ENCODE measurements around the gene RNH1. TPM values are rescaled to one million over a fixed set of nuclear protein-coding genes. Genes with fewer than 3 reads are reported as not detected.

The RNH1 gene
- total RNA-seq, 1 experiment from 2014 or later: 59.0 TPM

- peak; percentile 62; the same call in 1 of the 2 replicates for TF ChIP-seq ZNF423 (CRISPR knock-in tag; IDR thresholded peaks at IDR 0.05)
- TF ChIP-seq ESRRA (CRISPR knock-in tag; IDR thresholded peaks at IDR 0.05; ENCODE audit: borderline replicate concordance): no peak
- TF ChIP-seq ZMAT4 (CRISPR knock-in tag; IDR thresholded peaks at IDR 0.05): no peak
- TF ChIP-seq ZNF671 (CRISPR knock-in tag; IDR thresholded peaks at IDR 0.05): no peak
- no peak for TF ChIP-seq ATF3 (CRISPR knock-in tag; conservative IDR thresholded peaks at IDR 0.05)
- TF ChIP-seq NR3C1 (CRISPR knock-in tag; conservative IDR thresholded peaks at IDR 0.05; ENCODE audit: low read depth): no peak
- TF ChIP-seq ZNF219 (CRISPR knock-in tag; IDR thresholded peaks at IDR 0.05; ENCODE audit: borderline replicate concordance): no peak
- peak; percentile 87 for TF ChIP-seq USF2 (CRISPR knock-in tag; IDR thresholded peaks at IDR 0.05)
- TF ChIP-seq NFYB (CRISPR knock-in tag; conservative IDR thresholded peaks at IDR 0.05; ENCODE audit: low read depth): no peak
- no peak for TF ChIP-seq CBFB (CRISPR knock-in tag; IDR thresholded peaks at IDR 0.05; ENCODE audit: low read depth)
- no peak for TF ChIP-seq PREB (CRISPR knock-in tag; IDR thresholded peaks at IDR 0.05; ENCODE audit: borderline replicate concordance)
- 0 out of 2 replicates have a peak, but pooled peaks have one; percentile 36 for TF ChIP-seq E2F1 (CRISPR knock-in tag; IDR thresholded peaks at IDR 0.05)
- TF ChIP-seq FOXP4 (CRISPR knock-in tag; IDR thresholded peaks at IDR 0.05): peak; percentile 43; the same call in 1 of the 2 replicates
- no peak for TF ChIP-seq ZNF416 (CRISPR knock-in tag; IDR thresholded peaks at IDR 0.05)
- no peak for TF ChIP-seq ZBTB43 (CRISPR knock-in tag; IDR thresholded peaks at IDR 0.05)
- TF ChIP-seq AFF4 (CRISPR knock-in tag; IDR thresholded peaks at IDR 0.05; ENCODE audit: borderline replicate concordance): no peak
- TF ChIP-seq GTF2I (CRISPR knock-in tag; conservative IDR thresholded peaks at IDR 0.05): no peak
- no peak for TF ChIP-seq ZBTB21 (CRISPR knock-in tag; IDR thresholded peaks at IDR 0.05; ENCODE audit: borderline replicate concordance)
- peak; percentile 72 for TF ChIP-seq ETV6 (CRISPR knock-in tag; IDR thresholded peaks at IDR 0.05)
- TF ChIP-seq IRF2 (CRISPR knock-in tag; IDR thresholded peaks at IDR 0.05; ENCODE audit: borderline replicate concordance, low read depth): no peak
- TF ChIP-seq ZNF396 (CRISPR knock-in tag; IDR thresholded peaks at IDR 0.05; ENCODE audit: borderline replicate concordance): no peak
- no peak for TF ChIP-seq TCF7 (CRISPR knock-in tag; IDR thresholded peaks at IDR 0.05; ENCODE audit: low read depth)
- no peak for TF ChIP-seq E2F5 (CRISPR knock-in tag; IDR thresholded peaks at IDR 0.05)
- TF ChIP-seq ELF4 (CRISPR knock-in tag; IDR thresholded peaks at IDR 0.05; ENCODE audit: low read depth): no peak
- TF ChIP-seq ZSCAN18 (CRISPR knock-in tag; IDR thresholded peaks at IDR 0.05): no peak
These were observed 58.9 kb downstream of the RNH1 start (continued) for GRCh38 chr11:447923-448731.
